Testis (tissue), 2 donors: ENCODE results near the gene ASPA.

Source experiments
- POLR2A ChIP-seq: fragments of 450-650 bp; IDR thresholded peaks from one replicate; pipeline ENCODE4 v1.6.1; 2017; ENCODE audit warnings: antibody characterized with exemption, mild to moderate bottlenecking, moderate library complexity
- TF ChIP-seq, protein P1 (sequence below), 3 experiments: fragments of 450-650 bp in 2 of 3; fragments of 200-600 bp in 1 of 3; sonication (generic) in 1 of 3; IDR thresholded peaks; one replicate each; pipeline ENCODE4 v1.5.1; 2016 to 2019; ENCODE audit warnings: antibody characterized with exemption in 3 of 3, mild to moderate bottlenecking in 2 of 3, moderate library complexity in 1 of 3

DNA sequence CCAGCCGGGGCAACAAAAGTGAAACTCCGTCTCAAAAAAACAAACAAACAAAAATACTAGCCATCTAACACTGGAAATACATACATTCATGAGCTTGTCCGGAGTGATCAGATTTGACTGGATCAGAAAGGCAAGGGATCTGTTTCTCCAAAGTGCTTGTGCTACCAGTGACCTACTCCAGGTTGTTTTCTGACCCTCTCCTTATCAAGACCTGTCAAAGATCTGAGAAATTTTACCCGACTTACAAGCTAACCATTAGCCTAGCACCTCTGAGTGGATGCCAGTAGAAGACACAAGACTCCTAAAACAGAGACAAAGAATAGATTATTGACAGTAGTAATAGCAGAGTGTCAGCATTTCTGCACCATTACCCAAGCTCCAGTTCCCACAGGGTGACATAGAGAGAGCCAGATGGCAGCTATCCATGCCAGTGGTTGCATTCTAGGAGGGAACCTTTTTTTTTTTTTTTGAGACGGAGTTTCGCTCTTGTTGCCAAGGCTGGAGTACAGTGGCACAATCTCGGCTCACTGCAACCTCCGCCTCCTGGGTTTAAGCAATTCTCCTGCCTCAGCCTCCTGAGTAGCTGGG lies 9.8 kb downstream of the ASPA start:
- no peak for TF ChIP-seq POLR2A
- TF ChIP-seq, protein P1, sequence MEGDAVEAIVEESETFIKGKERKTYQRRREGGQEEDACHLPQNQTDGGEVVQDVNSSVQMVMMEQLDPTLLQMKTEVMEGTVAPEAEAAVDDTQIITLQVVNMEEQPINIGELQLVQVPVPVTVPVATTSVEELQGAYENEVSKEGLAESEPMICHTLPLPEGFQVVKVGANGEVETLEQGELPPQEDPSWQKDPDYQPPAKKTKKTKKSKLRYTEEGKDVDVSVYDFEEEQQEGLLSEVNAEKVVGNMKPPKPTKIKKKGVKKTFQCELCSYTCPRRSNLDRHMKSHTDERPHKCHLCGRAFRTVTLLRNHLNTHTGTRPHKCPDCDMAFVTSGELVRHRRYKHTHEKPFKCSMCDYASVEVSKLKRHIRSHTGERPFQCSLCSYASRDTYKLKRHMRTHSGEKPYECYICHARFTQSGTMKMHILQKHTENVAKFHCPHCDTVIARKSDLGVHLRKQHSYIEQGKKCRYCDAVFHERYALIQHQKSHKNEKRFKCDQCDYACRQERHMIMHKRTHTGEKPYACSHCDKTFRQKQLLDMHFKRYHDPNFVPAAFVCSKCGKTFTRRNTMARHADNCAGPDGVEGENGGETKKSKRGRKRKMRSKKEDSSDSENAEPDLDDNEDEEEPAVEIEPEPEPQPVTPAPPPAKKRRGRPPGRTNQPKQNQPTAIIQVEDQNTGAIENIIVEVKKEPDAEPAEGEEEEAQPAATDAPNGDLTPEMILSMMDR (IDR thresholded peaks at IDR 0.05), result no peak
